ENCODE data around the gene KLRB1.
"Not testable (repeated sequence)": the region's sequence is repeated elsewhere in the genome, so short reads cannot be mapped to it uniquely, and the experiment has no call there.

- not testable (repeated sequence) for TF ChIP-seq POLR2A, CTCF (IDR thresholded peaks at IDR 0.05)
Observed at GRCh38 chr12:9545489-9545888, 62.2 kb downstream of the KLRB1 start.
